Esophagus squamous epithelium (tissue), 5 donors: Measurements from ENCODE around the gene DNAAF6. TPM values are rescaled to one million over a fixed set of nuclear protein-coding genes. Genes with fewer than 3 reads are reported as not detected.

ENCODE experiments used
- DNase-seq: peaks from one replicate; lab custom pipeline; 2025; lab: John Stamatoyannopoulos, UW
- H3K27ac ChIP-seq, 4 donors: fragments of 200-600 bp; sonication (generic); one replicate each; pipeline ENCODE4 v1.5.1; 2016 to 2019; ENCODE audit warnings: mild to moderate bottlenecking in 1 of 4
- H3K27me3 ChIP-seq, 4 donors: fragments of 200-600 bp; sonication (generic); 1 replicate in 3 of 4; 2 replicates in 1 of 4; pipeline versions ENCODE4 v1.5.1 to v1.6.0; 2017 to 2021; ENCODE audit warnings: antibody characterized with exemption in 1 of 4
- H3K36me3 ChIP-seq, 3 donors: fragments of 200-600 bp; sonication (generic); one replicate each; pipeline ENCODE4 v1.5.1; 2016 to 2019
- H3K4me1 ChIP-seq, 3 donors: fragments of 200-600 bp; sonication (generic); one replicate each; pipeline ENCODE4 v1.5.1; 2017 to 2019
- H3K4me3 ChIP-seq, 4 donors: fragments of 200-600 bp; sonication (generic); 1 replicate in 3 of 4; 2 replicates in 1 of 4; pipeline ENCODE4 v1.5.1; 2016 to 2019; ENCODE audit warnings: mild to moderate bottlenecking in 2 of 4, moderate library complexity in 1 of 4
- H3K9me3 ChIP-seq, 3 donors: fragments of 200-600 bp; sonication (generic); one replicate each; pipeline ENCODE4 v1.5.1; 2016 to 2019
- CTCF ChIP-seq, 6 experiments: fragments of 450-650 bp in 4 of 6; fragments of 200-600 bp in 2 of 6; sonication (generic) in 2 of 6; IDR thresholded peaks; one replicate each; pipeline ENCODE4 v1.5.1; 2016 to 2019; ENCODE audit warnings: antibody characterized with exemption in 6 of 6, mild to moderate bottlenecking in 4 of 6, moderate library complexity in 4 of 6
- POLR2A ChIP-seq, 4 donors: fragments of 450-650 bp; IDR thresholded peaks; one replicate each; pipeline ENCODE4 v1.6.1; 2017; ENCODE audit warnings: antibody characterized with exemption in 4 of 4, mild to moderate bottlenecking in 4 of 4, moderate library complexity in 3 of 4
- WGBS, 2 donors: methylation state at CpG; one replicate each; pipeline ENCODE4 v1.1.5; 2018; 5-methylcytosine and 5-hydroxymethylcytosine counted together
- intact Hi-C: fragments of 100-400 bp; cut with DNase I; formaldehyde crosslinking; loops from one replicate; pipeline ENCODE4 v1.15.0; 2022
- total RNA-seq, 4 donors: library from RNA; depleted of rRNA; stranded (reverse); fragments of >200 nt; gene quantifications; one replicate each; pipeline ENCODE4 v1.1.0, GENCODE V29; 2016
- donor health status: DM: yes; HTN: yes; CAD: no.

Gene DNAAF6
- total RNA-seq, 4 donors from 2014 or later = not detected

- intact Hi-C loops = no loop called here
- Histone ChIP-seq H3K27ac (no peak overlapping the region), H3K4me1 (peaks cover 0 to 8% (median 0%) of the 10 kb centered on the region in 3 donors), H3K4me3 (peak overlapping the region in 2 of 4 donors; percentile 51 to 61), H3K36me3 (no peaks in the 10 kb centered on the region), H3K9me3 (no peaks in the 10 kb centered on the region), H3K27me3 (no peaks in the 10 kb centered on the region)
- WGBS, 2 donors = 50 to 78% methylated on average over 4 to 9 of the region's 9 CpGs
- TF ChIP-seq POLR2A (IDR thresholded peaks at IDR 0.05) (no peak), CTCF (IDR thresholded peaks at IDR 0.05) (no peak)
- no peak for DNase-seq
Measured at GRCh38 chrX:107206697-107207065, 270 bp downstream of the DNAAF6 start.

GRCh38 chrX:107207089-107207488 lies 678 bp downstream of the DNAAF6 start:
- 85 to 90% methylated on average over 7 of the region's 7 CpGs for WGBS, 2 donors

GRCh38 chrX:107207943-107208342 lies 1.5 kb downstream of the DNAAF6 start:
- Histone ChIP-seq H3K9me3 (no peaks in the 10 kb centered on the region), H3K4me3 (no peak overlapping the region), H3K27ac (no peak overlapping the region), H3K36me3 (no peaks in the 10 kb centered on the region), H3K27me3 (no peaks in the 10 kb centered on the region), H3K4me1 (peaks cover 0 to 8% (median 0%) of the 10 kb centered on the region in 3 donors)
- TF ChIP-seq POLR2A (IDR thresholded peaks at IDR 0.05) = no peak
- no peak for TF ChIP-seq CTCF (IDR thresholded peaks at IDR 0.05)
- WGBS, 2 donors = 91% methylated on average over 9 of the region's 9 CpGs
- DNase-seq = no peak
- intact Hi-C loops = no loop called here

More at GRCh38 chrX:107207089-107207488, 678 bp downstream of the DNAAF6 start:
- peaks cover 0 to 8% (median 0%) of the 10 kb centered on the region in 3 donors for H3K4me1 ChIP-seq
- H3K4me3 ChIP-seq = no peak overlapping the region
- H3K27me3 ChIP-seq = no peaks in the 10 kb centered on the region
- intact Hi-C loops = no loop called here
- no peaks in the 10 kb centered on the region for H3K9me3 ChIP-seq
- H3K27ac ChIP-seq = no peak overlapping the region
- DNase-seq = no peak
- no peaks in the 10 kb centered on the region for H3K36me3 ChIP-seq
- TF ChIP-seq POLR2A (IDR thresholded peaks at IDR 0.05) (no peak), CTCF (IDR thresholded peaks at IDR 0.05) (no peak)

GRCh38 chrX:107213477-107213876 lies 7.1 kb downstream of the DNAAF6 start:
- Histone ChIP-seq H3K4me3 (no peak overlapping the region), H3K9me3 (no peaks in the 10 kb centered on the region), H3K27ac (no peak overlapping the region), H3K4me1 (no peaks in the 10 kb centered on the region), H3K36me3 (no peaks in the 10 kb centered on the region), H3K27me3 (peaks cover 0 to 6% (median 0%) of the 10 kb centered on the region in 4 donors)
- no peak for TF ChIP-seq POLR2A (IDR thresholded peaks at IDR 0.05)
- TF ChIP-seq CTCF (IDR thresholded peaks at IDR 0.05) = no peak
- WGBS, 2 donors = 75 to 85% methylated on average over 1 of the region's 1 CpG
- DNase-seq = no peak
- intact Hi-C loops = no loop called here

- DNase-seq = no peak
- Histone ChIP-seq H3K9me3 (no peaks in the 10 kb centered on the region), H3K27me3 (no peaks in the 10 kb centered on the region), H3K36me3 (no peaks in the 10 kb centered on the region), H3K4me1 (no peaks in the 10 kb centered on the region), H3K4me3 (no peak overlapping the region), H3K27ac (no peak overlapping the region)
- no peak for TF ChIP-seq CTCF (IDR thresholded peaks at IDR 0.05)
- TF ChIP-seq POLR2A (IDR thresholded peaks at IDR 0.05) = no peak
- intact Hi-C loops = no loop called here
- 85 to 100% methylated on average over 1 of the region's 1 CpG for WGBS, 2 donors
Measured at GRCh38 chrX:107226757-107227156, 20.3 kb downstream of the DNAAF6 start.
